Endodermal cell (in vitro differentiated cells): Measurements from ENCODE around the gene ATG4D. TPM values are rescaled to one million over a fixed set of nuclear protein-coding genes. Genes with fewer than 3 reads are reported as not detected.
A peak's percentile ranks its signal among the peaks of the same experiment; 100 is the strongest.

Experiments used
- DNase-seq: peaks from one replicate; pipeline ENCODE4 v3.0.0-alpha.2; 2017
- H3K27ac ChIP-seq: 2 replicates; pipeline ENCODE4 v1.5.1; 2013; ENCODE audit warnings: mild to moderate bottlenecking, low read depth, low read length, moderate library complexity
- H3K27me3 ChIP-seq: 2 replicates; pipeline ENCODE4 v1.6.1; 2013; ENCODE audit warnings: mild to moderate bottlenecking, low read length, moderate library complexity; ENCODE audit not compliant: insufficient read depth, control insufficient read depth, poor library complexity, severe bottlenecking
- H3K36me3 ChIP-seq: 2 replicates; pipeline ENCODE4 v1.7.0; 2013; ENCODE audit warnings: mild to moderate bottlenecking, low read length, moderate library complexity; ENCODE audit not compliant: control insufficient read depth, insufficient read depth
- H3K4me1 ChIP-seq: one replicate; pipeline ENCODE4 v1.7.0; 2013; ENCODE audit warnings: low read length; ENCODE audit not compliant: control insufficient read depth, insufficient read depth
- H3K4me3 ChIP-seq: 2 replicates; pipeline ENCODE4 v1.5.1; 2013; ENCODE audit warnings: mild to moderate bottlenecking, low read length, moderate library complexity
- H3K9ac ChIP-seq: 2 replicates; pipeline ENCODE4 v1.6.1; 2013; ENCODE audit warnings: mild to moderate bottlenecking, low read length, moderate library complexity; ENCODE audit not compliant: poor library complexity, severe bottlenecking; ENCODE audit errors: extremely low read depth
- H3K9me3 ChIP-seq: 2 replicates; pipeline ENCODE4 v1.6.1; 2013; ENCODE audit warnings: mild to moderate bottlenecking, low read length, moderate library complexity; ENCODE audit not compliant: control insufficient read depth
- H3K27ac Mint-ChIP-seq: 2 replicates; pipeline ENCODE4 v1.8.0; 2020; ENCODE audit warnings: mixed read lengths
- H3K27me3 Mint-ChIP-seq: 2 replicates; pipeline ENCODE4 v1.8.0; 2021; ENCODE audit warnings: mild to moderate bottlenecking, mixed read lengths; ENCODE audit not compliant: insufficient read depth
- H3K36me3 Mint-ChIP-seq: 2 replicates; pipeline ENCODE4 v1.8.0; 2020; ENCODE audit warnings: low read depth, mixed read lengths
- H3K4me1 Mint-ChIP-seq: 2 replicates; pipeline ENCODE4 v1.8.0; 2020; ENCODE audit warnings: mixed read lengths
- H3K4me3 Mint-ChIP-seq: 2 replicates; pipeline ENCODE4 v1.8.0; 2020; ENCODE audit warnings: mild to moderate bottlenecking, moderate library complexity, mixed read lengths
- H3K9me3 Mint-ChIP-seq: 2 replicates; pipeline ENCODE4 v1.8.0; 2020; ENCODE audit warnings: mild to moderate bottlenecking, mixed read lengths
- CTCF ChIP-seq: fragments of 200-600 bp; sonication (generic); conservative IDR thresholded peaks from 2 replicates; pipeline ENCODE4 v1.5.0; 2021; ENCODE audit warnings: antibody characterized with exemption, mild to moderate bottlenecking
- WGBS, 2 experiments: methylation state at CpG; one replicate each; pipeline versions ENCODE4 v1.1.5 to v1.1.7; 2013; ENCODE audit warnings: missing lambda C conversion rate in 2 of 2, mixed read lengths in 1 of 2; ENCODE audit not compliant: insufficient coverage in 1 of 2, insufficient read length in 1 of 2; 5-methylcytosine and 5-hydroxymethylcytosine counted together
- total RNA-seq, 2 donors: library from RNA; stranded (reverse); fragmentation: NEBNext Ultra II Directional in 1 of 2; extraction: Animal tissue kit (Norgen Biotek cat#: 25700) in 1 of 2; gene quantifications; 2 replicates in 1 of 2; 3 replicates in 1 of 2; pipeline ENCODE4 v1.2.1, GENCODE V29; 2021

Gene ATG4D
- total RNA-seq, 2 donors from 2014 or later = 37.9 to 44.8 TPM

DNA sequence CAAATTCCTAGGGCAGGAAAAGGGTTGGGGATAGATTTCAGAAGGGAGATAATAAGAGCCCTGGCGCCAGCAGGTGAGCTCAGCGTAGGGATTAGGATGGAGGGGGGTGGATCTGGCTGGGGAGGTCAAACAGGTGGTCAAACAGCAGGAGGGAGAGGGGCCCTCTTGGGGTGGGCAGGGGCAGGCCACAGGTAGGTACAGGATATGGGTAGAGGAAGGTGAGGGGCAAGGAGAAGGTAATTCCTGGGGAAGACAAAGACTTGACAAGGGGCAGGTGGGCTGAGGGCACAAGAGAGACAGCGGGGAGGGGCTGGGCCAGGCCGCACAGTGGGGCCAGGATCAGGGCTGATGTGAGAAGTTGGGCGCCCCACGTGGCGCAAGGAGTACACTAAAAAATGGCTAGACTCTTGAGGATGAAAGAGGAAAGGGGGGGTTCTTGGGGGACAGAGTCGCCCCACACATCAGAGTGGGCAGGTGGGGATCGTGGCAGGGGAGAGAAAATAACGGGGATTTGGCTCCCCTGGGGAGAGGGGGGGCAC is 21.4 kb downstream of the ATG4D start:
- H3K27me3 Mint-ChIP-seq = peaks cover 19% of the 10 kb centered on the region
- TF ChIP-seq CTCF = no peak

DNA sequence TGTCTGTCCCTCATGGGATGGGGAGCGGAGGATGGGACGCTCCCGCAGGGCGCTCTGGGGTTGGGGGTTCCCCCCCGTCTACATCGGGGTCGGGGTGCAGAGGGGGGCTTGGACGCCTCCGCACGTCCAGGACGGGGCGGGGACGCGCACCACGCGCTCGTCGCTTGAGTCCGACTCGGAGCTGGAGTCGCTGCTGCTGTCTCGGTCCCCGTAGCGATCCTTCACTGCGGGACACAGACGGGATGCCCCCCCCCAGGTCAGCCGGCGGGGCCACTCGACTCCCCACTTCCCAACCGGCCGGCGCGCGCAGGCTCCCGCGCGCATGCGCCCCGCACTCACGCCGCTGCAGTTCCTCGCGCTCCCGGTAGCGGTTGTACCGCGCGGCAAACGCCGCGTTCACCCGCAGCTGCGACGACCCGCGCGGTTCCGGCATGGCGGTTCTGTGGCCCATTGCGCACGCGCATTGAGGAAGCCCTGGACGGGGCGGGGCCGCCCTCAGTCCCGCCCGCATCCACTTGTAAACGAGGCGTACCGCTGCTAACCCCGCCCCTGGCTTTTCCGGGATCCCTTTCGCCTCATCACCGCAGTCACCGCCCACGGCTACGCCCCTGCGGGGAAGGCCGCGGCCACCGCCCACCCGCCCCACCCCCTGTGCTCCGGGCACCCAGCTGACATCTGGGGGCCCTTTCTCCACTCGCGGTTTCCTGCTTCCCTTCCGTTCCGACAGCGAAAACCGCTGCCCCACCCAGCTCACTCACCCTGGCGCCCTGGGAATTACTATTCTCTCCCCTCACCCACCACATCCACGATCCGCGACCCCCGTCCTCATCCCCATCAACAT is 22.1 kb downstream of the ATG4D start, which contains the start of gene KRI1:
Gene KRI1 (minus strand): TSS at position 444 of the 841 bp plus-strand sequence. CDS start 11 bp downstream, at position 433.
- H3K9ac ChIP-seq = peak within 1 kb of the TSS; percentile 87
- H3K9me3 Mint-ChIP-seq = no peaks in the 10 kb centered on the region
- H3K27ac ChIP-seq = peak within 1 kb of the TSS; percentile 73
- H3K36me3 ChIP-seq = peaks cover 19% of the 10 kb centered on the region
- H3K4me3 ChIP-seq = peak within 1 kb of the TSS; percentile 91
- H3K36me3 Mint-ChIP-seq = peaks cover 17% of the 10 kb centered on the region
- 0 to 1% methylated on average over 34 to 94 of the region's 94 CpGs for WGBS, 2 experiments
- H3K4me3 Mint-ChIP-seq = peak within 1 kb of the TSS; percentile 91
- peak; percentile 99 for DNase-seq
- peaks cover 23% of the 10 kb centered on the region for H3K4me1 Mint-ChIP-seq
- peak; percentile 67 for TF ChIP-seq CTCF
- H3K27me3 Mint-ChIP-seq = peaks cover 19% of the 10 kb centered on the region
- H3K27ac Mint-ChIP-seq = peak within 1 kb of the TSS; percentile 97
- H3K27me3 ChIP-seq = peaks cover 16% of the 10 kb centered on the region
- no peaks in the 10 kb centered on the region for H3K4me1 ChIP-seq
- H3K9me3 ChIP-seq = no peaks in the 10 kb centered on the region

More for the DNA sequence above, 21.4 kb downstream of the ATG4D start:
- Mint-ChIP-seq H3K4me3 (peak overlapping the region; percentile 91), H3K9me3 (no peaks in the 10 kb centered on the region), H3K36me3 (peaks cover 22% of the 10 kb centered on the region), H3K4me1 (peaks cover 23% of the 10 kb centered on the region), H3K27ac (peak overlapping the region; percentile 97)
- no peaks in the 10 kb centered on the region for H3K9me3 ChIP-seq
- H3K4me3 ChIP-seq = peak overlapping the region; percentile 91
- DNase-seq = peak; percentile 86
- H3K27ac ChIP-seq = peak overlapping the region; percentile 73
- WGBS, 2 experiments = 10 to 40% methylated on average over 4 to 10 of the region's 10 CpGs
- H3K36me3 ChIP-seq = peaks cover 26% of the 10 kb centered on the region
- H3K27me3 ChIP-seq = peaks cover 16% of the 10 kb centered on the region
- H3K9ac ChIP-seq = peak overlapping the region; percentile 87
- no peaks in the 10 kb centered on the region for H3K4me1 ChIP-seq

- H3K4me3 Mint-ChIP-seq = peak overlapping the region; percentile 91
- no peak for DNase-seq
- Histone ChIP-seq H3K9ac (no peak overlapping the region), H3K4me3 (peak overlapping the region; percentile 73), H3K36me3 (peaks cover 14% of the 10 kb centered on the region), H3K27me3 (peaks cover 16% of the 10 kb centered on the region), H3K4me1 (no peaks in the 10 kb centered on the region), H3K27ac (no peak overlapping the region), H3K9me3 (no peaks in the 10 kb centered on the region)
- WGBS, 2 experiments = 40 to 70% methylated on average over 2 to 4 of the region's 4 CpGs
- no peak overlapping the region for H3K27ac Mint-ChIP-seq
- peaks cover 19% of the 10 kb centered on the region for H3K27me3 Mint-ChIP-seq
- H3K36me3 Mint-ChIP-seq = peaks cover 12% of the 10 kb centered on the region
- H3K9me3 Mint-ChIP-seq = no peaks in the 10 kb centered on the region
- no peak for TF ChIP-seq CTCF
- H3K4me1 Mint-ChIP-seq = peaks cover 23% of the 10 kb centered on the region
These were observed 22.6 kb downstream of the ATG4D start for GRCh38 chr19:10566408-10566657.
